SIG-M5 (cell line): ENCODE measurements around the gene KASH5.

Experiments used
- DNase-seq: peaks from one replicate; lab custom pipeline; 2025; lab: John Stamatoyannopoulos, UW

KASH5 gene, protein sequence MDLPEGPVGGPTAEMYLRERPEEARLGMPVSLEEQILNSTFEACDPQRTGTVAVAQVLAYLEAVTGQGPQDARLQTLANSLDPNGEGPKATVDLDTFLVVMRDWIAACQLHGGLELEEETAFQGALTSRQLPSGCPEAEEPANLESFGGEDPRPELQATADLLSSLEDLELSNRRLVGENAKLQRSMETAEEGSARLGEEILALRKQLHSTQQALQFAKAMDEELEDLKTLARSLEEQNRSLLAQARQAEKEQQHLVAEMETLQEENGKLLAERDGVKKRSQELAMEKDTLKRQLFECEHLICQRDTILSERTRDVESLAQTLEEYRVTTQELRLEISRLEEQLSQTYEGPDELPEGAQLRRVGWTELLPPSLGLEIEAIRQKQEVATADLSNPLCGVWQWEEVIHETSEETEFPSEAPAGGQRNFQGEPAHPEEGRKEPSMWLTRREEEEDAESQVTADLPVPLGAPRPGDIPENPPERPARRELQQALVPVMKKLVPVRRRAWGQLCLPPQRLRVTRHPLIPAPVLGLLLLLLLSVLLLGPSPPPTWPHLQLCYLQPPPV

DNA sequence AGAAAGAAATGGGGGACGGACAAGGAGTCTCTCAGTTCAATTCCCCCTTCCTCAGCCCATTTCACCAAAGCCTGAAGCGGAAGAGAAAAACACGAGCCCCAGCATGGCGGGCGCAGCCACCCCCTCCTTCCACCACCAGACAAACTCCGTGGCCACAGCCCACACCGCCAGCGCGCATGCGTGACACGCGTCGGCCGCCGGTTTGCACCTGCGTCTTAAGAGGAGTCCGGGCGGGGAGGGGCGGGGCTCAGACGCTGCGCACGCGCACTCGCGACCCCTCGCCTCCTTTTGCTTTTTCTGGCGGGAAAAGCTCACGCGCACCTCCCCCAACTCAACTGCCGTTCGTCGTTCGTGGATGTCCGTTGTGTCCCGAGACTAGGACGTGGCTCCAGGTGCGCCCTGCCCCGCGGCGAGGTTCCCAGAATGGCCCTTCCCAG, at the start of gene KASH5:
Gene KASH5, plus strand, starts transcription at position 314 of the 437 bp plus-strand sequence. CDS start 2,635 bp downstream, outside the sequence.
- DNase-seq, result no peak

DNA sequence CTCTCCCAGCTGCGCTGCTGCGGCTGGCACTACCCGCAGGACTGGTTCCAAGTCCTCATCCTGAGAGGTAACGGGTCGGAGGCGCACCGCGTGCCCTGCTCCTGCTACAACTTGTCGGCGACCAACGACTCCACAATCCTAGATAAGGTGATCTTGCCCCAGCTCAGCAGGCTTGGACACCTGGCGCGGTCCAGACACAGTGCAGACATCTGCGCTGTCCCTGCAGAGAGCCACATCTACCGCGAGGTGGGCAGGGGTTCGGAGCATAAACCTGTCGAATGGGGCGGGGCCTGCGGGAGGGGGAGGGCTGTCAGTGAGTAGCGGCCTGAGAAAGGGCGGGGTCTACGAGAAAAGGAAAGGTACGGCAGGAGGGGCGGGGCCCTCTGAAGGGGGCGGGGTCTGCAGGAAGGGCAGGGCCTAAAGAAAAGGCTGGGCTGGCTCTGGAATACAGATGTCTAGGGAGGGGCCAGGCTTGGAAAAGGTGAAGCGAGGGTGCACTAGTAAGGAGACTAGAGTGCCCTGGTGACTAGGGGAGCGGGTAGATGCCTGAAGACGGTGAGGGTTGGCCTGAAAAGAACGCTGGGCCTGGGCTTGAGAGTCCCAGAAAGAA, 49.3 kb upstream of the KASH5 start:
- no peak for DNase-seq

DNA sequence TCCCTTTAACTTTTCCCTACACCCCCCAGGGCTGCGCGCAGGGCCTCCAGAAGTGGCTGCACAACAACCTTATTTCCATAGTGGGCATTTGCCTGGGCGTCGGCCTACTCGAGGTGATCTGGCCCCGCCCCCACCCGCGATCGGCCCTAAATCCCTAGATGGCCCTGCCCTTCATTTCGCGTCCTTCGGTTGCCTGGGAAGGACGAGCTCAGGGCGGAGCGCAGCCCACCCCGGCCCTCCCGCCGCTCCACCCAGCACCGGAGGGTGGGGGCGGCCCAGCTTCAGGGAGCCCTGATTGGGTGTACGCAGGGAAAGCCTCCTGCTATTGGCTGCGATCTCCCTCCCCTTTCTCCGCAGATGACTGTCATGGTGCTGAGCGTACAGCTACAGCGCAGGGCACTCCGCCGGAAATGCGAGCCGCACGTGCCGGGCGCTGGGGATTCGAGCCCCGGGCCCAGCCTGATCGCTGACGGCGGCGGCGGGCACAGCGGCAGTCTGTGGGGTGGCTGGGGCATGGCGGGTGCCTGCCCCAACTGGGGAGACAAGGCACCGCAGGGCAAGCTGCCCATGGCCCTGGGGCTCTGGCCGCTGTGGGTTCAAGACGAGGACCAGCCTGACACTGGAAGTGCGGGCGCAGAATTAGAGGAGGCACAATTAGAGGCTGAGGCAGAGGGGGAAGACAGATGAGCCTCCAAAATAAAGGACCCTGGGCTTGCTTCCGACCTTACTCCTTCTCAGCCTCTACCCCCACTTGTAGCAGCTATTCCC, 48.6 kb upstream of the KASH5 start:
- DNase-seq, result no peak

DNA sequence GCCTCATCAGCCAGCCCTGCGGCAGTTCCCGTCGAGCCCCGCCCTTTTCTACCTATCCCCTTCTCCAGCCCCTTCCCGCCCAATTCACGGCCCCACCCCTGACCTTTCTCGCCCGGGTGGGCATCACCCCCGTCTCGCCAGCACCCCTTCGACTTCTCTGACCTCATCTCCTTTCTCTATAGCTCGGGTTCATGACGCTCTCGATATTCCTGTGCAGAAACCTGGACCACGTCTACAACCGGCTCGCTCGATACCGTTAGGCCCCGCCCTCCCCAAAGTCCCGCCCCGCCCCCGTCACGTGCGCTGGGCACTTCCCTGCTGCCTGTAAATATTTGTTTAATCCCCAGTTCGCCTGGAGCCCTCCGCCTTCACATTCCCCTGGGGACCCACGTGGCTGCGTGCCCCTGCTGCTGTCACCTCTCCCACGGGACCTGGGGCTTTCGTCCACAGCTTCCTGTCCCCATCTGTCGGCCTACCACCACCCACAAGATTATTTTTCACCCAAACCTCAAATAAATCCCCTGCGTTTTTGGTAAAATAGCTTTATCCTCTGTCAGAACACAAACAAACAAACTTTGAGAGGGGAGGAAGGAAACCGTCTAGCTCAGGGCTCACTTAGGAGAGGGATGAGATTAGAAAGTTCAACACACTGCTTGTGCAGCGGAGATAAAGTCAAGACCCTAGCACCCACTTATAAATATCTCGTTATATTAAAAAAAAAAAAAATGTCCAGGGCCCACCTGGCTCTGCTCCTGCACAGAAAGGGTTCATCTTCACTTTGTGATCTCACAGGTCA, 47.8 kb upstream of the KASH5 start:
- no peak for DNase-seq

DNA sequence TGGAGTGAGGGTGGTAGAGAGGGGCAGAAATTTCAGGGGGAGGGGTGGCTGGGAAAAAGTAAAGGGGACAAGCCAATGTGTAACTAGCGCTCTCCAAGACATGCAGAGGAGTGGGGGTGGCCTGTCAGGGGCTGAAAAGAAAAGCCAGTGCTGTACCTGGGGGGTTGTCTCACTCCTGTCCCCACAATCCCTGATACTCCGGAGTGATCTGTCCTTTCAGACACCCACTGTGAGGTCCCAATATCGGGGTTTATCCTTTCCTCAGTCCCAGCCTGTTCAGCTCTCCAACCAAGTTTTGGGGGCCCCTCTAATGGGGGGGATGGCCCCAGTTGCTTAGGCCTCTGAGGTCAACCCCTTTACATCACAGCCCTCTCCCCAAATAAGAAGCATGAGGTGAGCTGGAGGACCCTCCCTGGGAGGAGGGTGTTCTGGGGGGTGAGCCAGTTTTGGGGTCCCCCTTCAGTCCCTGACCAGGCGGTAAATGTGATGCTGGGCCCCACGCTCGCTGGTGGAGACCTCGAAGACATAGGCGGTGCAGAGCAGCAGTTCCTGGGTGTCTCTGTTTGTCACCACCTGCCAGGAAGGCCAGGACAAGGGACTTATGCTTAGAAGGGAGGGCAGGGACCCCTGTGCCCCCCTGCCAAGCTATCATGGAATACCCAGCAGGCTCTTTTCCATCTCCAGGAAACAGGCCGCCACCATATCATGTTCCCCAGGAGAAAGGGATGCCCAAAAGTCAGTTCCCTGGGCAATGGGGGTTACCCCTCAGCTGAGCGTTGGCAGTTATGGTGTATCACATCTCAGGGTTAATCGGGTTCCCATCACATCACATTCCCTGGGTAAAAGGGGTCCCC, 47.0 kb upstream of the KASH5 start:
- DNase-seq, result no peak

DNA sequence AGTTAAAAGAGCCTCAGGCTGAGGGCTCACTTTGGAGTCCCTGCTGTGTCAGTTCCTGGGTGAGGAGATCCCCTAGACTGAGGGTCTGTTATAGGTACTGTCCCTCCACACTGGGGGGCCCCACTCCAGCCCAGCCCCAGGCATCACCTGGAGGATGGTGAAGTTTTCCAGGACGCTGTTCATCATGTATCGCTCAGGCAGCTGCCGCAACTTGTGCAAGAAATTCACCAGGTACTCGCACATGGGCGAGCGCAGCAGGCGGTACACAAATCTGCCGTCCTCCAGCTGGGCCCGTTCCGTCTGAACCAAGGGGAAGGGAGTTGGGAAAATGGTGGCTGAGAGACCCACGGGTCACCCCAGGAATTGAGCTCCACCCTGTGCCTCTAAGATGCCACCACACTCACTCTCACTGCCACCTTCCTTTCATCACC, 45.7 kb upstream of the KASH5 start:
- DNase-seq, result no peak

DNA sequence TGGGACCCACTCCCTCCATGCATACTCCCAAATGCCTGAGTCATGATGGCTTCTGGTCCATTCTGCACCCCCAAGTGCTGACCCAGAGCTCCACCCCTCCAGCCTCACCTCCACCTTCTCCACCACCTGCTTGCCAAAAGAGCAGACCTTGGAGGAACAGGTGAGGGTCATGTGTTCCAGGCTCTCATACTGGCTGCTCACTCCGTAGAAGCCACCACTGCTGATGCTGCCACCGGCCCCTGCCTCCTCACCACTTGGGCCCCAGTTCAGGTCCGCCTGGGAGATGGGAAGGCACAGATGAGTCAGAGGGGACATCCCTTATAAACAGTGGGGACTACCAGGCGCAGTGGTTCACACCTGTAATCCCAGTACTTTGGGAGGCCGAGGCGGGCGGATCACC, 44.9 kb upstream of the KASH5 start:
- no peak for DNase-seq

DNA sequence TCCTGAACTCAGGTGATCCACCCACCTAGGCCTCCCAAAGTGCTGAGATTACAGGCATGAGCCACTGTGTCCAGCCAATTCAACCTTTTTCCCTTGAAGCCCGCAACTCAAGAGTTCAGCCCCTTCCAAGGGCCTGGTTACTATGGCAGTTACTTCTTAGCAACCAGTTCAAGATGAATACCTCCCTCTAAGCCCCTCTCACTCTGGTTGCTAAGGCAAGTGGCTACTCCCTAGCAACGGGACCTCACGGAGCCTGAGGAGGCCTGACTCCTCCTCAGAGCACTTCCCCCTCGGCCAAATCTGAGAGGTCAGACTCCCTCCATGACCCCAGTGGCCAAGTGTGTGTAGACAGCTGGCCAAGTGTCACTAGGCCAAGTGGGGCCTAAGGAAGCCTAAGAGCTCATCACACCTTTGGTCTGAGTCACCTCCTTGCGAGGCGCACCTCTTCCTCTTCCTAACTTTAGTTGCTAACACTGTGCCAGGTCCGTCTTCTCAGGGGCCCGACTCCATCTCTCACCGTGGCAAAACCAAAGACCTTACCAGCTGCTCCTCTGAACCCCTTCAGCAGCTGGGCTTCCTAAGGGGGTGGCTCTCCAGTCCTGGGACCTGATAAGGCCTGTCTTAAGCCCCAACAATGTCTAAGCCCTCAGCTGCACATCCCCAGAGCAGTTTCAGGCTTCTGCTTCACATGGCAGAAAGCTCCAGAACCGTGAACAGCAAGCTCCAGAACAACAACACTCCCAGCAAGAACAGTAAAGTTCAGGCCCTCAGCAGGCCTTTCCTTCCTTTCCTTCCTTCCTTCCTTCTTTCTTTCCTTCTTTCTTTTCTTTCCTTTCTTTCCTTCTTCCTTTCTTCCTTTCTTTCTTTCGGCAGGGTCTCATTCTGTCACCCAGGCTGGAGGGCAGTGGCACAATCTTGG, 43.3 kb upstream of the KASH5 start:
- DNase-seq, result no peak

DNA sequence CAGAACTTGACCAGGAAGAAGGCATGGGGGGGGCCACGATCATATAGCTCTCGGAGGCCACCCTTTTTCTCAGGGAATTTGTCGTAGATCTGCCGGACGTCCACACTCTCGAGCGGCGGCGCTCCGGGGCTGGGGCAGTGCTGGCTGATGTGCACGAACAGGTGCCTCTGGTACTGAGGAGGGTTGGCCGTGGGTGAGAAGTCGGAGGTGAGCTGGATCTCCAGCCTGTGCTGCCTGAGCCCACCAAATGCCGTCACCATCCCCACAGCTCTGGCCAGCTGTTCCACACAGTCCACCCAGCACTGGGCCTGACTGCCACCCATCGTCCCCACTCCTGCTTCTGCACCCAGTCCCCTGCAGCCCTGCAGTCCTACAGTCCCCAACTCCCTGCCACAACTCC, 40.9 kb upstream of the KASH5 start:
- no peak for DNase-seq

DNA sequence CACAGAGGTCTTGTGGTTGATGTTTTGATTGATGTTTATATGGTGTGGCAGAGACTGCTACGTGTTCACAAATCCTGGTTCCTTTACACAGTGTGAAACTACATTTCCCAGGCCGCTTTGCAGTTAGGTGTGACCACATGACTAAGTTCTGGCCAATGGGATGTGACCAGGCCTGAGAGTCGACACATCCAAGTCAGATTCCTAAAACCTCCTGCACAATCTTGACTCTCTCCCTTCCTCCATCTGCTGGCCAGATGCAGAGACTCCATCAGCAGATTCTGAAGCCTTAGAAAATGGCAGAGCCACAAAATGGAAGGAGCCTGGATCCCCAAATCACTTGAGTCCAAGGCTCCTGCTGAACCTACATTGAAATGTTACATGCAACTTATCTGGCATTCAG, 40.2 kb upstream of the KASH5 start:
- DNase-seq, result no peak

DNA sequence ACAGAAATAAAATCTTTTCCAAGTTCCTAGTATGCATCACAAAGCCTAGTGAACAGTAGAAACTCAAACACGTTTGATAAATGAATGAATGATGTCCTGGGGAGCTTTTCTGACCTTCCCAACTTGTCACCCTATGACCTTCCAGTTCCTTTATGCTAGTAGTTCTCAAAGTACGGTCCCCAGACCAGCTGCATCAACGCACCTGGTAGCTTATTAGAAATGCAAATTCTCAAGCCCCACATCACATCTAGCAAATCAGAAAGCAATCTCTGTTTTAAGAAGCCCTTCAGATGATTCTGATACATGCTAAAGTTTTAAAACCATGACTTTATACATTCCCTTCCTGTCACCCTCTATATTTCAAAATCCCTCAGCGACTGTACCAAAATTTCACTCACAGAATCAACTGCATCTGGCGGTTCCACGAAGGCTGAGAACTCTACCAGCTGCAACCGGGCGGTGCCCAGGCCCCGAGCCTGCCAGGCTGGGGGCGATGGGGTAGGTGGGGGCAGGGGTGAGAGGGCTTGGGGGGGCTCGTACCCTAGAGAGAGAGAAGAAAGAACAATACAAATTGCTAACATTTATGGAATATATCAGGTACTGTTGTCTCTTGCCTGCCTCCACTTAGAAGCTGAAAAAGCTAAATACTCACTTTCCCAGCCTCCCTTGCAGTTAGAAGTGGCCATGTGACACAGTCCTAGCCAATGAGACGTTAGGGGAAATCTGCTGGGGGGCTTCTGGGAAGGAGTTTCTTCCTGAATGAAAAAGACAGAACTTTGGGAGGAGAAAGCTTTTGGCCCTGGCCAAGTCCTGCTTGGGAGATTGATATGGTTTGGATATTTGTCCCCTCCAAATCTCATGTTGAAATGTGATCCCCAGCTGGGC, 39.5 kb upstream of the KASH5 start:
- DNase-seq, result no peak

DNA sequence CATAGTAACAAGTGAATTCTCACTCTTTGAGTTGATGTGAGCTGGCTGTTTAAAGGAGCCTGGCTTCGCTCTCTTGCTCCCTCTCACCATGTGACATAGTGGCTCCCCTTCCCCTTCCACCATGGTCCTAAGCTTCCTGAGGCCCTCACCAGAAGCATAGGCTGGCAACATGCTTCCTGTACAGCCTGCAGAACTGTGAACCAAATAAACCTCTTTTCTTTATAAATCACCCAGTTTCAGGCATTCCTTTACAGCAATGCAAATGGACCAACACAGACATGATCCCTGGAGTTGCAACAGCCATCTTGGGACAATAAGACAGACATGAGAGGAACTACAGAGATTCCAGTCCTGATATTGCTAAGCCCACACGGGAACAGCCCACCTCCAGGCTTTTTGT, 38.5 kb upstream of the KASH5 start:
- DNase-seq, result no peak

DNA sequence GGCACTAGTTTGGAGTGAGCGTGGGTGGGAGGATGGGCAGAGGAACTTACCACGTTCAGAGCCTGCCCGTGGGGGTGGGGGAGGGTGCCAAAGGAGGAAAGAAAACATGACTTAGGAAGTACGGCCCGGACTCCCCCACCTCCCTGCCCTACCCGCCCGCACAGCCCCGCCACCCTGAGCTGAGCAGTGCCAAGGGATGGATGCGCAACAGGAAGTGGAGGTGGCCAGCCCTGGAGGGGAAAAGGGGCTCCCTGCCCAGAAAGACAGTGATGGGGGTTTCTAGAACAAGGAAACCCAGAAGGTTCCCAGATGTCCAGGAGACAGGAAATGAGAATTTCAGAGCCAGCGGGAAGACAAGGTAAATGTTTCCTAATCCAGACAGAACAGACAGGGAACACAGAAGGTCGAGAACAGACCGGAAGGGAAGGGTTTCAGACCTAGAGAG, 32.1 kb upstream of the KASH5 start:
- no peak for DNase-seq

DNA sequence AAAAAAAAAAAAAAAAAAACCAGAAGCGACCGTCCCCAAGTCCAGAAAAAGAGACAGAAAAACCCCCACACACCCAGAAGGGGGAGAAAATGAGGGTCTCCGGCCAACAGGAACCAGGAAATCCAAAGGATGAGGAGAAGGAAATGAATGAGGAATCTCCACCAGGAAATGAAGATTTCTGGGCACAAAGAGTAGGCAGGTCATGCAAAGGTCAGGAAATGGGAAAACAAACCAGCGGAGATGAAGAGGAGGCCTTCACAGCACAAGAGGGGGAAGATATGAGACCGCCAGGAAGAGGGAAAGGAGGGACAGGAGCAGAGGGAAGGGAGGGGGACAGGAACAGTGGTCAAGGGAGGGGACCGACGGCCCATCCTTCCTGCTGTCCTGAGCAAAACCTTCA, 31.7 kb upstream of the KASH5 start:
- DNase-seq, result no peak

DNA sequence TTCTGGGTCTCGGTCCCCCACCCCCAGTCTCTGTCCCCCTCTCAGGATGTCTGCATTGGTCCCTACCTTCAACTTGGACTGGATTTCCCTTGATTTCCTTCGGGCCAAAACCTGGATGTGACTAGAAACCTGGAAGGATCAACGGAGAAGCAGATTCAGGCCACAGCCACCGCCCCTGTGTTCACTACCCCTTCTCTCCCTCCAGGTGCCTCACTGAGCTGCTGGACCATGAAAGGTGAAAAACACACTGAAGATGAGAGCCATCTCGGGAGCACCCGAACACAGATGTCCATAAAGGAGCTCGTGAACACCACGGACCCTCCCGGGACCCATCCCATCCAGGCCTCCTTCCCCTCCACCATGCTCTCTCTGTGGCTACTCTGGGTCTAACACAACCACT, 30.9 kb upstream of the KASH5 start:
- no peak for DNase-seq

DNA sequence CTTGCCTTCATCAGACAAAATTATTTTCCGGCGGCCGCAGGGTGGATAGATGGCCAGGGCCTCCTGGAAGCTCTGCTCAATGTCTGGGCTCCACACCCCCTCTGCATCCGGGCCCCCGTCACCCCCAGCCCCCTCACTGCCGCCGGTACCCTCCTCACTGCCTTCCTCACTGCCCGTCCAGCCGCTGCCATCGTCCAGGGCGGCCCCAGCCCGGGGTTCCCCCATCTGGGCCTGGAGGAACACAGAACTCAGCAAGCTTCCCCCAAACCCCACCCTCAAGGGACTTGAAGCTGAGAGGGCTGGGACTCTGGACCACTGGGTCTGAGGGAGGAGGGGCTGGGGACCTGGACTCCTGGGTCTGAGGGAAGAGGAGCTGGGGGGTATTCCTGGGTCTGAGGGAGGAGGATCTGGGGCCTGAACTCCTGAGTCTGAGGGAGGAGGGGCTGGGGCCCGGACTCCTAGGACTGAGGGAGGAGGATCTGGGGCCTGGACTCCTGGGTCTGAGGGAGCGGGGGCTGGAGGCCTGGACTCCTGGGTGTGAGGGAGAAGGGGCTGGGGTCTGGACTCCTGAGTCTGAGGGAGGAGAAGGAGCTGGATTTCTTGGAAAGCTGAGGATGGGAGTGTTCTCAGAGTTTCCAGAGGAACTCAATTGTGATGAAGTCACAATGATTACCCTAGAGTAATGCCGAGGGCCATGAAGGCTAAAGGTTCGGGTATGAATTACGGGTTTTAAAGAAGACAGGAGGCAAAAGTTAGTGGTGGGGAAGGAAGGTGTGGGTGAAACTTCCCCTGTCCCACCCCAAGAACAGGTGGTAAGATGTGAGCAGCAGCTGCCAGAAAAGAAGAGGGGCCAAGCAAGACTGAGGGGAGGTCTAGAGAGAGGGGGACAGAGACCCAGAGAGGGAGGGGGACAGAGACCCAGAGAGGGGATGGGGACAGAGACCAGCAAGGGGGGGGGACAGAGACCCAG, 27.9 kb upstream of the KASH5 start:
- no peak for DNase-seq

DNA sequence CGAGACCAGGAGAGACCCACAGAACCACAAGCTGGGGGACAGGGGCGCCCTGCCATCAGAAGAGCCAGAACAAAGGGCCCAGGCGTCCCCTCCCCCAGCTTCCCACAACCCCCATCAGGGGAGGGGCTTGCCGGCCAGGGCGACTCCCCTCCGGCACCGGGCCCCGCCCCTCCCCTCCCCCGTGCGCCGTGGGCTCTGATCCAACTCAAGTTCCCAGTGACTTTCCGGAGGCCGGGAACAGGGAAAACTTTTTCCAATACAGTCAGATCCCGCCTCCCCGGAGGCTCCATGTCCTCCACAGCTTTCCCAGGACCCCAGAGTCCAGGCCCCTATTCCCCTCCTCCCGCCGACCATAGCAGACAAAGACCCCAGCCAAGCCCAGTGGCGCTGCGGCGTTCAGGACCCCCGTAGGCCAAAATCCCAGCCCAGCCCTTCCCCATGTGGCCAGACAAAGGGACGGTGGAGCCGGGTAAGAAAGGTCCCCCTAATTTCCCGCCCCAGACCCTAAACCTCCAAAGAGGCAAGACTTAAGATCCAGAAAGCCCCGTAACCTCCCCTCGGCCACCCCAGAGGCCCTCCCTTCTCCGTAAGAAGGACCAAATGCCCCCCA, 26.5 kb upstream of the KASH5 start:
- no peak for DNase-seq
